ENCODE data around the gene GRAMD1A.

Gene GRAMD1A

DNA sequence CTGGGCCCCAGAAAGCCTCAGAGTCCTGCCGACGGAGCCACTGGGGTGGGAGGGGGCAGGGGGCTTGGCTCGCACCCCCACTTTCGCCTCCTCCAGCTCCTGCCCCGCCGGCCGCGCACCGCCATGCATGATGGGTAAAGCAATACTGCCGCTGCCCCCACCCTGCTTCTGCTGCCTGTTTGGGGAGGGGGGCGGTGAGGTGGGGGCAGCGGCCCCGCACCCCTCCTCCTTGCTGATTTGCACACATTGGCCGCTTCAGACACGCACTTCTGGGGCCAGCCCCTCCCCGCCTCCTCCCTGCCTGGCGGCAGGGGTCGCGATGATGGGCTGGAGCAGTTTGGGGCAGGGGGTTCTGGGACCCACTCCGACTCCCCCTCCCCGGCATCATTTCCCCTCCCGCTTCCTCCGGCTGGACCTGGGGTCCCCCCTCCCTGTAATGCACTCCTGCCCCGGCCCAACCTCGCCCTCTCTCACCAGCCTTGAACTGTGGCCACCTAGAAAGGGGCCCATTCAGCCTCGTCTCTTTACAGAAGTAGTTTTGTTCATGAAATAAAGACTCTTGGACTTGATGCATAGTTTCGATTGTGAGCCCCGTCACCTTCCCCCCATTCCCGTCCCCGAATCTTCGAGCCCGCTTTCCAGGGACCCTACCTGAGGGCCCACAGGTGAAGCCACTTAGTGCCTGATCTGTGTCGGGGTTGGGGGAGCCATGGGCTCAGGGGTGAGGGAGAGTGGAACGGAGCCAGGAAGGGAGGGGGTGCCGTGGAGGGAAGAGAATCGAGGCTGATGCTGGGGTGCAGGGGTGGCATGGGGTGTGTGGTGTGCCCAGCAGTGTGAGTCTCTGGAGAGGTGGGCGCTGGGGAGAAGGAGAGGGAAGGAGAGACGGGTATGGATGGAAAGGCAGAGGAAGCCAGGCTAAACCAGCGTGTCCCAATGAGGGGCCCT is 40.0 kb downstream of the GRAMD1A start:
- TF ChIP-seq CTCF (IDR thresholded peaks at IDR 0.05; ENCODE audit: low read depth, low read length): no peak
- no peak for DNase-seq (ENCODE audit: extremely low read depth, low read depth)

DNA sequence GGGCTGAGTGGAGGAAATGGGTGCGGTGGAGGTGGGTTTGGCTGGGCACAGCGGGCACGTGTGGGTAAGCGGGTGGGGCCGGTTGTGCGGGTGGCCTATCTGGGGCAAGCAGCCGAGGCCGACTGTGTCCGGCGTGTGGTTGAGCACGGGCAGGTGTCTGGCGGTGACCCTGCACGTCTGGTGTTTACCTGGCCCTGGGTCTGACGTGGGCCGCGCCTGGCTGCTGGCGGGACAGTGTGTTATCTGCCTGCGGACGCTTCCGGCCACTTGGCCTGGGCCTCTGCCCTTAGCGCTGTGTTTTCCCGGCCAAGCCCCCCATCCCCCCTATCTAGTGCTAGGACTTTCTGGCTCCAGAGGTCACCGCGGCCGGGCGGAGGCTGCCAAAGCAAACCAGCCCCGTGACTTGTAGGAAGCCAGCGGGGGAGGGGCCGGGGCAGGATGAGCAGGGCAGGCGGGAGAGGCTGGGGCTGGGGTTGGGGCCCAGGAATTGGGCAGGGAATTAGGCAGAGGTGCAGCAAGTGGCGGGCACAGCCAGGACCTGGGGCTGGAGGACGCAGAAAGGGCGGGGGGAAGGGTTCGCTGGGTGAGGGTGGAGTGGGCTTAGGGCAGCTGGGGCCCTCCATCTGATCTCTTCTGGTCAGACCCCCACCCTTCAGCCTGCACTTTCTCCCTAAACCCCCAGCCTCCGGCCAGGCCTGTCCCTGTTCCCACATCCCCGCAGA is 40.9 kb downstream of the GRAMD1A start:
- DNase-seq (ENCODE audit: extremely low read depth, low read depth): no peak
- TF ChIP-seq CTCF (IDR thresholded peaks at IDR 0.05; ENCODE audit: low read depth, low read length): no peak

DNA sequence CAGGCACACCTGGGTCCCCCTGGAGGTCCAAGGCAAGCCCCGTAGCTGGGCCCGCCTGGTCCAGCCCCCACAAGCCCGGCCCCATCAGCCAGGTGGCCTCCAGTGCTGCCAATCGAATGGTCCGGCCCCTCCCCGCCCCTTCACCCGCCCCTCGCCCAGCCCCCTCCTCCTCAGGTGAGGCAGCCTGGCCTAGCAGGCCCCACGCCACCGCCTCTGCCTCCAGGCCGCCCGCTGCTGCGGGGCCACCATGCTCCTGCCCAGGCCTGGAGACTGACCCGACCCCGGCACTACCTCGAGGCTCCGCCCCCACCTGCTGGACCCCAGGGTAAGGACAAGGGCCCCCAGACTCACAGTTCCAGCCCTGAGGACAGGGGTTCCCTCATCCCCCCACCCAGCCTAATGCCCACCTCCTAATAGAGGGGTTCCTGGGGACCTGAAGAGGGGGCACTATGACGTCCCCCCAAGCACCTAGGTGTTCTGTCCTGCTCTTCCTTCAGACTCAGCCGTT is 41.5 kb downstream of the GRAMD1A start, which contains the start of gene HPN:
TSS of gene HPN (plus strand) at position 174 of the 508 bp plus-strand sequence. CDS start 786 bp downstream, outside the sequence.
- no peak for TF ChIP-seq CTCF (IDR thresholded peaks at IDR 0.05; ENCODE audit: low read depth, low read length)

DNA sequence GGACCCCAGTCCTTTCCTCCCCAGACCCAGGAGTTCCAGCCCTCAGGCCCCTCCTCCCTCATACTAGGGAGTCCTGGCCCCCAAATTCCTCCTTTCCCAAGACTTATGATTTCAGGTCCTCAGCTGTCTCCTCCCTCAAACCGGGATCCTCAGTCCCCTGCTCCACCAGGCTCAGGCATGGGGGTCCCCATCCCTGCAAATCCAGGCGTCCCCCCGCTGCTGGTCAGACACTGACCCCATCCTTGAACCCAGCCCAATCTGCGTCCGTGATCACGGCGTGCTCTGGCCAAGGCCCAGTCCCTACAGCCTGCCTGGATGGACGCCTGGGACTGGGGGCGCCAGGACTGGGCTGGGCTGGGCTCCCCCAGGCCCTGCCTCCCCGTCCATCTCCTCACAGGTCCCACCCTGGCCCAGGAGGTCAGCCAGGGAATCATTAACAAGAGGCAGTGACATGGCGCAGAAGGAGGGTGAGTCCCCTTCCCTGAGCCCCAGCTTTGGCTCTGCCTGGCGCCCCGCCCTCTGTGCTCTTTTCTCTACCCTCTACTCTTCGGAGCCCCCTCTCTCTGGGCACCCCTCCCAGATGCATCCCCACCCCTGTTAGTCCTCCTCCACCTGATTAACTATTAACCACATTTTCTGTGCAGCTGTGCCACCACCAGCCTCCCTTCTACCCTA is 42.1 kb downstream of the GRAMD1A start:
- no peak for TF ChIP-seq CTCF (IDR thresholded peaks at IDR 0.05; ENCODE audit: low read depth, low read length)
- DNase-seq (ENCODE audit: extremely low read depth, low read depth): no peak

More for the DNA sequence above, 41.5 kb downstream of the GRAMD1A start, which contains the start of gene HPN:
- DNase-seq (ENCODE audit: extremely low read depth, low read depth): no peak

DNA sequence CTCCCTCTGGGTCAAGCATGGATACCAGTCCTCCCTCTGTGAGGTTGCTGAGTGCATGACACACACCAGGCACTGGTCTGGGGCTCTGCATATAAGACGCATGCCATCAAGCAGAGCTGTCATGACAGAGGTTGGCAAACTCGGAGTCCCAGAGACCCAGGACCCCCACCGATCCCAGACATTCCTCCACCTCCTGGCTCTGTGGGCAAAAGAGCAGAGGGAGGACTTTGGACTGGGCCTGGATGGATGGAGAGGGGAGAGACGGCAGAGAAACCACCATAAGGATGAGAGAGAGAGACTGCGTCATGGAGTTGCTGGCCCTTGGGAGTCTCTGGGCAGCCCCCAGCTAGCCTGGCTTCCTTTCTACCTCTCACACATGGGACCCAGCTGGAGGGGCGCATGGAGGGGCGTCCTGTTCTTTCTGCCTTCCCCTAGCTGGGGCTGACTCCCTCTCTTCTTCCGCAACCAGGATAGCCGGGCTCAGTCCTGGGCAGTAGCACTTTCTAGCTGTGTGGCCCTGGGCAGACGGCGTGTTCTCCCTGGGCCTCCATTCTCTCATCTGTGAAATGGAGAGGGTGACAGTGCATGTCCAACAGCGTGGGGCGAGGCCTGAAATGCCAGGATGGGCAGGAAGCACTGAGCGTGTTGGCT is 43.0 kb downstream of the GRAMD1A start:
- DNase-seq (ENCODE audit: extremely low read depth, low read depth): no peak
- no peak for TF ChIP-seq CTCF (IDR thresholded peaks at IDR 0.05; ENCODE audit: low read depth, low read length)

- DNase-seq (ENCODE audit: extremely low read depth, low read depth): no peak
- no peak for TF ChIP-seq CTCF (IDR thresholded peaks at IDR 0.05; ENCODE audit: low read depth, low read length)
These were observed 43.8 kb downstream of the GRAMD1A start for GRCh38 chr19:35043906-35044305.

Measured in AG09319 (cell line).